SIG-M5 treated with dmso at 0.1 percent for 504 hours (cell line): ENCODE results near the gene RARRES2.
"Not testable (repeated sequence)": the region's sequence is repeated elsewhere in the genome, so short reads cannot be mapped to it uniquely, and the experiment has no call there.

Experiments used
- DNase-seq: peaks from one replicate; lab custom pipeline; 2025; ENCODE audit not compliant: unreplicated experiment; lab: John Stamatoyannopoulos, UW

The RARRES2 gene

GRCh38 chr7:150341263-150342120 lies at the start of gene RARRES2:
Gene RARRES2 (minus strand): TSS chr7:150341629. CDS start chr7:150340609, 1,020 bp downstream.
- DNase-seq, result no peak

DNA sequence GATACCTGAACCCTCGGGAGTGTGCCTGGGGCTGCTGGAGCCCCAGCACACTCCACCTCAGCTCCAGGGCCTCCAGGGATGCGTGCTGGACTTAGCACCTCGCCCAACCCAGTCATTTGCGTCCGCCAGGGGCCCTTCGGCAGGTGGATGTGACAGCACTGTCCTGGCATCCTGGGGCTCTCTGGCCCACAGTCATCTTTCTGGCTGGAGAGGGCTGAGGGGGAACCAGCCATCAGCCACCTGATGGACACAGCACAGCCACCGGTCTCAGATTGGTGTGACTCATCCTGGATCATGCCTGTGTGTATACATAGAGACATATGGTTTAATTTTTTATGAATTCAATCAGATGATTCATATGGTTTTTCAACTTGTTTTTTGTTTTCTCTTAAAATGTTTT lies 48.8 kb upstream of the RARRES2 start:
- DNase-seq, result no peak

GRCh38 chr7:150389532-150389816 lies 48.0 kb upstream of the RARRES2 start:
- no peak for DNase-seq

GRCh38 chr7:150388709-150389531 lies 47.5 kb upstream of the RARRES2 start:
- DNase-seq, result peak; percentile 93

GRCh38 chr7:150388306-150388705 lies 46.9 kb upstream of the RARRES2 start:
- no peak for DNase-seq

DNA sequence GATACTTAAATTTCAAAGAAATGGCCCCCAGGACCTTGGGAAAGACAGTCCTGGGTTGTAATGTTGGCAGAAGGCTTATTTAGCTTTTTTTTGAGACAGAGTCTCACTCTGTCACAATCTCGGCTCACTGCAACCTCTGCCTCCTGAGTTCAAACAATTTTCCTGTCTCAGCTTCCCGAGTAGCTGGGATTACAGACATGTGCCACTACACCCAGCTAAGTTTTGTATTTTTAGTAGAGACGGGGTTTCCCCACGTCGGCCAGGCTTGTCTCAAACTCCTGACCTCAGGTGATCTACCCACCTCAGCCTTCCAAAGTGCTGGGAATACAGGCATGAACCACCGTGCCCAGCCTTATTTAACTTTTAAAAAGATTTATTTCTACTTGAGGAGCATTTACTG lies 44.5 kb upstream of the RARRES2 start:
- DNase-seq, result not testable (repeated sequence)

DNA sequence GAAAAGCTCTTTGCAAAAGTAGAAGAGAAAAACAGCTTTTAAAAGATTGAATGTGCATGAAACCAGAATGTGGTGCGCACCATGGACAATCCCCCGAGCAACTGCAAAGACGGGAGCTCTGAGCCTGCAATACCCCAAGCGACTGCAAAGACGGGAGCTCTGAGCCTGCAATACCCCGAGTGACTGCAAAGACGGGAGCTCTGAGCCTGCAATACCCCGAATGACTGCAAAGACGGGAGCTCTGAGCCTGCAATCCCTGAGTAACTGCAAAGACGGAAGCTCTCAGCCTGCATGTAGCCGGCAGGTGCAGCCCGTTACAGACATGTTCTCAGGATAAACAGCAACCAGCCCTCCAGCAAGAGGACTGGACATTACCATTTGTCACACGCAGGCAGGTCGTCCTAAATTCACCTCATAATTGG lies 43.9 kb upstream of the RARRES2 start:
- no peak for DNase-seq

GRCh38 chr7:150384406-150385301 lies 43.2 kb upstream of the RARRES2 start:
- peak; percentile 64 for DNase-seq

GRCh38 chr7:150383710-150384397 lies 42.4 kb upstream of the RARRES2 start:
- no peak for DNase-seq

DNA sequence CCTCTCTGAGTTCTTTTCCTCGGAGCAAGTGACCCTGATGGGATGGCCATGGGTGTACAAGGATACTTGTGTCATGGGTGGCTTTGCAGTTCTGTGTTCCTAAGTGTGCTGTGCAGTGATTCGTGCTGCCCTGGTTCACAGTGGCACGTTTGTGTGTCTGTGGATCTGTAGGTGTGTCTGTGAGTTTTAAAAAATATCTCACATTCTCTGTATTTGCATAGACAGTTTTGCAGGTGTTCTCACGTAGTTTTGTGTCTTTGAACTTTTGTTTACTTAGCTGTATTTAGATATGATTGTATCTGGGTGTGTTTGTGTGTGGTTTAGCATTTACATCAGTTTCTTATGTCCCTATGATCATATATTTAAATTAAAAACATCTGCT lies 41.4 kb upstream of the RARRES2 start:
- DNase-seq, result no peak

DNA sequence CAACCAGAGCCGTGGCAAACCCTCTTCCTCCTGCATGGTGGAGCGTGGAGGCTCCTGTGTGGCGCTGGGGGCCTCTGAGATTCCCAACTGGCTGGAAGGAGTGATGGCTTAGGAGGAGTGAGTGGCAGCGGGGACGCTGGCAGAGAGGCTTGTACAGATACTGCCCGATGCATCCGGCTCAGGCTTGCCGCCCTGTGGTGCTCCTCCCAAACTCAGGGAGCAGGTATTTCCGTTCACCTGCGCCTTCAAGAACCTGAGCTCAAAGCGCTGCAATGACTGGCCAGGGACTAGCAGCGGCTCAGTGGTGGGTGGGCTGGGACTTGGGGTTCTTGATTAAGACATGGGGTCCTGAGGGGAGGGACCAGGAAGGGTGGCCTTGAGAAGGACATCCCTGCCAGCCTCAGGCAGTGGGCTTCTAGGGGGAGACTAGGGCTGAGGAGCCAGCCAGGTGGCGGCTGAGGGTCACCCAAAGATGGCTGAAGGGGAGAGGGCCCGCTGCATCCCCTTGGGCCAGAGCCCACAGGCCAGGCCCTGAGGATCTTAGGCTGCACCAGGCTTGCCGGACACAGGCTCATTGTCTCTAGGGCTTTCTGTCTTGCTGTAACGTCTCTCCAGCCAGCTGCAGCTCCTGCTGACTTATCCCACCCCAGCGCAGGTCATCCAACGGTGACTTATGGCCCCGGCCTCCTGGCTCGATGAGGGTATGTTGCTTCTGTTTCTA lies 40.9 kb upstream of the RARRES2 start:
- no peak for DNase-seq

DNA sequence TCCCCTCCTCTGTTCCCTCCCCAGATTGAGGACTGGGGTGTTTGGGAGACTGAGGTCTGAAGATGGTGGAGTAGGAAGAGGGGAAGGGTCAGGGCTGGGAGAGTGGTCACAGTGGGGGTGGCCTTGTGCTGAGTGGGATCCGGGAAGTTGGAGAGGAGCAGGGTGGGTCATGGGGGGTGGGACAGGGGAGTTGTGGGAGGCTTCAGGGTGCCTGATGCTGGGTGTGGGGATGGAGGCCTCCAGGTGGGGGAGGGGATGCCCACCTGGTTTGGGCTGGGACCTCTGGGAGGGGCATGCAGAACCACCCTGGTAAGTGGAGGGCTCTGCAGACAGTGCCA lies 40.3 kb upstream of the RARRES2 start:
- no peak for DNase-seq

DNA sequence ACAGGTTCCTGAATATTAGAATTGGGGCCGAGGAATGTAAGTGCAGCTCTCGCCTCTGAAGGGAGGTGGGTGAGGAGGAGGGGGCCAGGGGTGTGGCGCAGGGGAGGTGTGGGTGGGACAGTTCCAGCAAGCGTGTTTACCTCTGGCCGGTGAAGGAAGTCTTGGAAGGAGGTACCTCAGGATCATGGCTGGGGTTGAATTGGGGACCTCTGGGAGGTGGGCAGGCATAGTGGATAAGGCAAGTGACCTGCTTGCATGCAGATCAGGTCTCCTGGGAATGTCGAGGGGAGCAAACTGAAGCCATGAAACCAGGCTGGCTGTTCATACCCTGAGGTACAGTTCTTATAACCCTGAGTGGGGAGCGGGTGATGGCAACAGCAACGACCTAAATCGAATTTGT lies 39.7 kb upstream of the RARRES2 start:
- no peak for DNase-seq

GRCh38 chr7:150380463-150380862 lies 39.0 kb upstream of the RARRES2 start:
- DNase-seq, result no peak

DNA sequence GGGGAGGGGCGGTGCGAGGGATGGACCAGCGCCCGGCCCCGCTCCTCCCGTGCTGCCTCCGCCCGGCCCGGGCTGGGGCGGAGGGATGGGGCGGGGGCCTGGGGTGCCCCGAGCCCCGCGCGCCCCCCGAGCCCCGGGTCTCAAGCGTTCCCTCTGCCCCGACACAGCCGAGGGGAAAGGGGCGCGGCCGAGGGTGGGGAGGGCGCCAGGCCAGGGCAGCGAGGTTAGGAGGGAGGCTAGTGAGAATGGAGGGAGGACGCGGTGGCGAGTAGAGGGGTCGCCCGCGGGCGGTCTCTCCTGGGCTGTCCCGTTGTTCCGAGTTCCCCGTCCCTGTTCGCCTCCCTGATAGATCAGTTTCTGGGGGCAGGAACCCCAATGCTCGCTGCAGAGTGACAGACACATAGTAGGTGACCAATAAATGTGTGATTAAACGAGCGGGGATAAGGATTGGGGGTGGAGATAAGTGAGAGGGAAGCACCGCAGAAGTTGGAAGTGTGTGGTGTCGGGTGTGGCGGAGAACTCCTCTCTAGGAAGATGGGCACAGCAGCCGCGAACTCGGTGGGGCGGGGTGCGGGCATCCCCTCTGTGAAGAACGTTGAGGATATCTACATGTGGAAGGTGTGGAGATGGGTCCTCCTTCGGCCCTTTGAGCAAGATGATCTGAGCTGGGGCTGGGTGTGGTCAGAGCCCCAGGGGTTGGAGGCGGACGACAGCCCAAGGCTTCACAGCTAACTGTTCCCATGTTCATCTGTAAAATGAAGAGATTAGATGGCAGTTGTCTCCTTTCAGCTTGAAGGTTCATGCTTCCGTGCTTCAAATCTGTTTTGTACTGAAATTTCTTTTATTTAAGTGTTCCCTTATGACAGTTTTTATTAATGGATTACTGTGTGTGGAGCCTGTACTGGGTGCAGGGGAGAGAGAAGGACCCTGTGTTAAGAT lies 38.3 kb upstream of the RARRES2 start:
- no peak for DNase-seq

DNA sequence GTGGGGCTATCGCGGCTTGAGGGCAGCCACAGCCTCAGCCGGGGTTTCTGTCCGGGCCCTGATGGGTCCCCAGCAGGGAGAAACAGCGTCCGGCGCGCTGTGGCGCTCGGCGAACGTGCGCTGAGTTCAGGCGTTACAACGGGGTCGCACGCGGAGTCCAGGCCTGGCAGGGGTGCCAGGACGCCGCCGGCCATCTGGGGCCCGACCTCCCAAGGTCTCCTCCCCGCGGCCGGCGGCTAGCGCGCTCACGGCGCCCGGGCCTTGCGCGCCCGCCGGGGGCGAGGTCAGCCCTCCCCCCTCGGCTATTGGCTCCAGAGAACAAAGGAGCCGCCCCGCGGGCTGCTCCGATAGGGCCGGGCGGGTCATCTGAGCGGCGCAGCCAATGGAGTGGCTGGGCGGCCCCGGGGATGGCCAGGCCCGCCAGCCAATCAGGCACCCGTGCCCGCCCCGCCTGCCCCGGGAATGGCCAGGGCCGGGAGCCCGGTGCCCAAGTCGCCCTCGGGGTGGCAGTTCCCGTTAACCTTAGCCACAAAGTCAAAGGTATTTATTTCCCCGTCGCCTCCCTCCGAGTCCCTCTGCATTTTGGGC lies 37.5 kb upstream of the RARRES2 start, which contains the start of gene ZNF775:
Gene ZNF775, plus strand, starts transcription at position 478 of the 588 bp plus-strand sequence. CDS start 9,141 bp downstream, outside the sequence.
- peak; percentile 91 for DNase-seq

- peak; percentile 63 for DNase-seq
Observed at GRCh38 chr7:150378115-150378852, 36.9 kb upstream of the RARRES2 start.

GRCh38 chr7:150377635-150378034 lies 36.2 kb upstream of the RARRES2 start:
- no peak for DNase-seq
